ENCODE measurements around the gene ATP2B3. TPM values are rescaled to one million over a fixed set of nuclear protein-coding genes. Genes with fewer than 3 reads are reported as not detected.

The ATP2B3 gene
- not detected for total RNA-seq

- no peaks in the 10 kb centered on the region for H3K27me3 ChIP-seq
- WGBS, 2 donors, result 17% methylated on average over 3 of the region's 50 CpGs; no CpG with 5 or more reads in 1 of the 2 donors
- TF ChIP-seq CTCF (IDR thresholded peaks at IDR 0.05), result no peak
- TF ChIP-seq POLR2A (IDR thresholded peaks at IDR 0.05), result no peak
These were observed at the start of gene ATP2B3 for GRCh38 chrX:153517423-153517822. TSS of gene ATP2B3 (plus strand) at chrX:153517642. CDS start at chrX:153536248, 18,606 bp downstream.

GRCh38 chrX:153468008-153468580 lies 49.3 kb upstream of the ATP2B3 start:
- H3K9me3 ChIP-seq, result no peaks in the 10 kb centered on the region
- H3K4me1 ChIP-seq, result peaks cover 12% of the 10 kb centered on the region
- TF ChIP-seq POLR2A (IDR thresholded peaks at IDR 0.05) (no peak), CTCF (IDR thresholded peaks at IDR 0.05) (no peak)
- ATAC-seq, result no peak
- H3K4me3 ChIP-seq, result no peak overlapping the region
- no peak overlapping the region for H3K27ac ChIP-seq
- intact Hi-C loops (cut with DNase I), result no loop called here
- WGBS, 2 donors, result 75 to 90% methylated on average over 1 to 4 of the region's 12 CpGs
- no peak for DNase-seq
- H3K36me3 ChIP-seq (replicated peaks in 1 of 2; ENCODE audit: insufficient read depth in 1 of 2, low read depth in 2 of 2), result no peaks in the 10 kb centered on the region
- no peaks in the 10 kb centered on the region for H3K27me3 ChIP-seq

More at GRCh38 chrX:153517423-153517822, at the start of gene ATP2B3:
- Histone ChIP-seq H3K27ac (no peak within 1 kb of the TSS), H3K4me1 (no peaks in the 10 kb centered on the region), H3K9me3 (no peaks in the 10 kb centered on the region), H3K36me3 (replicated peaks in 1 of 2; ENCODE audit: insufficient read depth in 1 of 2, low read depth in 2 of 2) (no peaks in the 10 kb centered on the region), H3K4me3 (no peak within 1 kb of the TSS)
- DNase-seq (no peak), ATAC-seq (no peak)
- intact Hi-C loops (cut with DNase I), result no loop called here

GRCh38 chrX:153469811-153470410 lies 47.5 kb upstream of the ATP2B3 start:
- H3K27ac ChIP-seq, result peak overlapping the region in 3 of 4 donors; percentile 1 to 71 (median 66)
- TF ChIP-seq CTCF (IDR thresholded peaks at IDR 0.05) (peak in 3 of 7 experiments; percentile 2 to 40 (median 26)), POLR2A (IDR thresholded peaks at IDR 0.05) (no peak)
- no peaks in the 10 kb centered on the region for H3K36me3 ChIP-seq (replicated peaks in 1 of 2; ENCODE audit: insufficient read depth in 1 of 2, low read depth in 2 of 2)
- peak in 1 of 4 donors; percentile 22 for DNase-seq
- peaks cover 12% of the 10 kb centered on the region for H3K4me1 ChIP-seq
- intact Hi-C loops (cut with DNase I), result no loop called here
- 0% methylated on average over 1 to 28 of the region's 32 CpGs for WGBS, 2 donors
- H3K9me3 ChIP-seq, result no peaks in the 10 kb centered on the region
- H3K27me3 ChIP-seq, result no peaks in the 10 kb centered on the region
- ATAC-seq, result peak; percentile 22
- H3K4me3 ChIP-seq, result peak overlapping the region in 1 of 2 donors; percentile 52

GRCh38 chrX:153470411-153471363 lies 46.8 kb upstream of the ATP2B3 start, which contains the start of gene HAUS7:
TSS of gene HAUS7 (minus strand) at chrX:153470576. CDS start at chrX:153470557, 19 bp downstream.
- ATAC-seq, result peak; percentile 96
- WGBS, 2 donors, result 21 to 94% methylated on average over 3 to 23 of the region's 70 CpGs
- Histone ChIP-seq H3K9me3 (no peaks in the 10 kb centered on the region), H3K36me3 (replicated peaks in 1 of 2; ENCODE audit: insufficient read depth in 1 of 2, low read depth in 2 of 2) (no peaks in the 10 kb centered on the region), H3K4me1 (peaks cover 16% of the 10 kb centered on the region), H3K27me3 (no peaks in the 10 kb centered on the region), H3K27ac (peak within 1 kb of the TSS in 3 of 4 donors; percentile 1 to 71 (median 66)), H3K4me3 (peak within 1 kb of the TSS in 1 of 2 donors; percentile 52)
- TF ChIP-seq CTCF (IDR thresholded peaks at IDR 0.05), result peak; percentile 43 to 80 (median 71)
- peak in 2 of 3 donors; percentile 45 to 47 for TF ChIP-seq POLR2A (IDR thresholded peaks at IDR 0.05)
- intact Hi-C loops (cut with DNase I), result no loop called here
- peak; percentile 88 for DNase-seq
